ENCODE results near the gene TRAPPC2B.

- TF ChIP-seq CTCF (IDR thresholded peaks at IDR 0.05; ENCODE audit: low read length) (no peak), EZH2 (IDR thresholded peaks at IDR 0.05; ENCODE audit: borderline replicate concordance, low read length) (no peak)
These were observed 24.5 kb upstream of the TRAPPC2B start for GRCh38 chr19:57338877-57339276.
